Suprapubic skin (tissue), 4 donors: ENCODE measurements around the gene NENF.

ENCODE experiments used
- EP300 ChIP-seq: sonication (generic); formaldehyde crosslinking; IDR thresholded peaks from one replicate; pipeline ENCODE4 v1.6.1; 2017; ENCODE audit warnings: antibody characterized with exemption
- POLR2A ChIP-seq, 2 donors: fragments of 450-650 bp; IDR thresholded peaks; one replicate each; pipeline ENCODE4 v1.6.1; 2017; ENCODE audit warnings: antibody characterized with exemption in 2 of 2, mild to moderate bottlenecking in 2 of 2, moderate library complexity in 2 of 2
- POLR2AphosphoS5 ChIP-seq, 3 donors: sonication (generic); formaldehyde crosslinking; IDR thresholded peaks; one replicate each; pipeline ENCODE4 v1.6.1; 2017; ENCODE audit warnings: antibody characterized with exemption in 3 of 3
- TF ChIP-seq, protein P1 (sequence below), 2 donors: fragments of 200-600 bp in 1 of 2; fragments of 450-650 bp in 1 of 2; sonication (generic) in 1 of 2; IDR thresholded peaks; one replicate each; pipeline ENCODE4 v1.5.1; 2016 to 2019; ENCODE audit warnings: antibody characterized with exemption in 2 of 2, mild to moderate bottlenecking in 1 of 2, moderate library complexity in 1 of 2

DNA sequence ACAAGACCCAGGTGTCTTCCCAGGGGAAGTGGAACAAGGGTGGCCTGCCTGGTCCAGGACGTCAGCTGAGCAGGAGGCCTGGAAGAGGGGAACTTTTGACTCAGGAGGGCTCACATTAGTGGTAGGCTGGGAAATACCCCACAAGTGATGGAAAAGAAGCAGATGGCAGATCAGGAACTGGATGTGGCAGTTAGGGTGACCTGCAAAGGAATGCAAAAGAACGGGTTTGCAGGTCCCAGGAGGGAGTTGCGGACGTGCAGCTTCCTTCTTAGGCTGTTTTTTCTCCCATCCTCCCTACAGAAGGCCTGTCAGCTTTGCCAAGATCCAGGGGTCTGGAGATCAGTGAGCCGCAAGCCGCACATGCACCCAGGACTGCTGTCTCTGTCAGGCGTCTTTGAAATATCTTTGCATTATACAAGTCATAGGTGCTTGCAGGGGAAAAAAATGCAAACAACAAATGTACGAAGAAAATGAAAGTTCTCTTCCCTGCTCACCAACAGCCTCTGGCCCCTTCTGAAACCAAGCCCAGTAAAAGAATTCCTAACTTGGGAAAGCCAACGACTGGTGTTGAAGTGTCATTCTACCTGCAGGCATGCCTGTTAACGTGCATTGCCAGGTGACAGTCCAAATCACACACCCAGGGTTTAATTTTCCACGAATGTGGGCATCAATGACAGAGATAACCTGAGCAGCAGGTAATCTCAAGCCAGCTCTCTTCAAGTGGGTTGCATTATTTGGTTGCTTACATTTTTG is 34.4 kb downstream of the NENF start:
- no peak for TF ChIP-seq EP300
- TF ChIP-seq, protein P1, sequence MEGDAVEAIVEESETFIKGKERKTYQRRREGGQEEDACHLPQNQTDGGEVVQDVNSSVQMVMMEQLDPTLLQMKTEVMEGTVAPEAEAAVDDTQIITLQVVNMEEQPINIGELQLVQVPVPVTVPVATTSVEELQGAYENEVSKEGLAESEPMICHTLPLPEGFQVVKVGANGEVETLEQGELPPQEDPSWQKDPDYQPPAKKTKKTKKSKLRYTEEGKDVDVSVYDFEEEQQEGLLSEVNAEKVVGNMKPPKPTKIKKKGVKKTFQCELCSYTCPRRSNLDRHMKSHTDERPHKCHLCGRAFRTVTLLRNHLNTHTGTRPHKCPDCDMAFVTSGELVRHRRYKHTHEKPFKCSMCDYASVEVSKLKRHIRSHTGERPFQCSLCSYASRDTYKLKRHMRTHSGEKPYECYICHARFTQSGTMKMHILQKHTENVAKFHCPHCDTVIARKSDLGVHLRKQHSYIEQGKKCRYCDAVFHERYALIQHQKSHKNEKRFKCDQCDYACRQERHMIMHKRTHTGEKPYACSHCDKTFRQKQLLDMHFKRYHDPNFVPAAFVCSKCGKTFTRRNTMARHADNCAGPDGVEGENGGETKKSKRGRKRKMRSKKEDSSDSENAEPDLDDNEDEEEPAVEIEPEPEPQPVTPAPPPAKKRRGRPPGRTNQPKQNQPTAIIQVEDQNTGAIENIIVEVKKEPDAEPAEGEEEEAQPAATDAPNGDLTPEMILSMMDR (IDR thresholded peaks at IDR 0.05), result no peak
- TF ChIP-seq POLR2A (IDR thresholded peaks at IDR 0.05), result no peak
- no peak for TF ChIP-seq POLR2AphosphoS5 (IDR thresholded peaks at IDR 0.05)
